ENCODE measurements around the gene AMPD2. TPM values are rescaled to one million over a fixed set of nuclear protein-coding genes. Genes with fewer than 3 reads are reported as not detected.

The AMPD2 gene
- polyA plus RNA-seq, 2 donors = 15.7 to 16.3 TPM

DNA sequence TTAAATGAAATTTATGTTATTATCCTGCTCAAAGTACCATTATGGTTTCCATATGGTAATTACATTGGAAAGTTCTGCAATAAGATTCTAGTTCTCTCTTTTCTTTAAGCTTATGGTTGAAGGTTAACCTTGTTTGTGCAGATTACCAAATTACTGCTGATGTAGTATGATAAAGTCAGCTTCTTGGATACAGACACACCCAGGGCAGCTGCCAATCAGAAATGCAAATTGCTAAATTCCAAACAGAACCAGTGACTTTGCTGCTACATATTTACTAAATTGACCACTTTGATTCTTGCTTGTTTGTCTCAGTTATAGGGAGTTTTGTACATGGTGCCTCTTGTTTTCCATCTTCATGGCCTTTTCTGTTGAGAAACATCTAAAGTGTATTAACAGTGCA lies 26.7 kb upstream of the AMPD2 start:
- no peaks in the 10 kb centered on the region for H3K36me3 ChIP-seq (ENCODE audit: control insufficient read depth in 2 of 2, insufficient read depth in 2 of 2, low read length in 1 of 2)
- no peak overlapping the region for H3K27ac ChIP-seq (ENCODE audit: low read depth in 2 of 2, low read length in 1 of 2)
- no peaks in the 10 kb centered on the region for H3K4me1 ChIP-seq (ENCODE audit: control insufficient read depth in 2 of 2, insufficient read depth in 2 of 2, low read length in 1 of 2)
- H3K9me3 ChIP-seq (ENCODE audit: control insufficient read depth in 2 of 2, insufficient read depth in 1 of 2, low read depth in 1 of 2, low read length in 1 of 2) = no peaks in the 10 kb centered on the region
- H3K27me3 ChIP-seq (ENCODE audit: control insufficient read depth in 1 of 2, insufficient read depth in 2 of 2, low read length in 2 of 2) = no peaks in the 10 kb centered on the region
- no peak overlapping the region for H3K4me3 ChIP-seq (ENCODE audit: low read depth in 1 of 2, low read length in 2 of 2)

DNA sequence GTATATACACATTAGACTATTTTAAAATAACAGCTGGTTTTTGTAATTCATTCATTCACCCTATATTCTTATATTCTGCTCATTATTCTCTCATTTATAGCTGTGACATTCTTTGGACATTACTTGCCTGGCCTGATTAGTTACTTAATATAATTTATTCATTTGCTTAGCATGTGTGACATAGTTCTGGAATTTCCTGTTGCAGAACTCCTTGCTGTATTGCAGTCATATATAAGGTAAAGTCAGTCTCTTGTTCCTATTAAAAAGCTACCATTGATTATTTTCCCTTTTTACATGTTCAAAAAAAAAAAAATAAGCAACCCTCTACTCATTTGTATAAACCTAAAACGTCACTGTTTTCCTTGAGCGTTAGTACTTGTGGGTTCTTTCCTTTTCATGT lies 24.1 kb upstream of the AMPD2 start:
- Histone ChIP-seq H3K27ac (ENCODE audit: low read depth in 2 of 2, low read length in 1 of 2) (no peak overlapping the region), H3K36me3 (ENCODE audit: control insufficient read depth in 2 of 2, insufficient read depth in 2 of 2, low read length in 1 of 2) (no peaks in the 10 kb centered on the region), H3K4me3 (ENCODE audit: low read depth in 1 of 2, low read length in 2 of 2) (no peak overlapping the region), H3K4me1 (ENCODE audit: control insufficient read depth in 2 of 2, insufficient read depth in 2 of 2, low read length in 1 of 2) (no peaks in the 10 kb centered on the region), H3K9me3 (ENCODE audit: control insufficient read depth in 2 of 2, insufficient read depth in 1 of 2, low read depth in 1 of 2, low read length in 1 of 2) (no peaks in the 10 kb centered on the region), H3K27me3 (ENCODE audit: control insufficient read depth in 1 of 2, insufficient read depth in 2 of 2, low read length in 2 of 2) (no peaks in the 10 kb centered on the region)
- WGBS, 2 donors = 88 to 93% methylated on average over 2 of the region's 2 CpGs

DNA sequence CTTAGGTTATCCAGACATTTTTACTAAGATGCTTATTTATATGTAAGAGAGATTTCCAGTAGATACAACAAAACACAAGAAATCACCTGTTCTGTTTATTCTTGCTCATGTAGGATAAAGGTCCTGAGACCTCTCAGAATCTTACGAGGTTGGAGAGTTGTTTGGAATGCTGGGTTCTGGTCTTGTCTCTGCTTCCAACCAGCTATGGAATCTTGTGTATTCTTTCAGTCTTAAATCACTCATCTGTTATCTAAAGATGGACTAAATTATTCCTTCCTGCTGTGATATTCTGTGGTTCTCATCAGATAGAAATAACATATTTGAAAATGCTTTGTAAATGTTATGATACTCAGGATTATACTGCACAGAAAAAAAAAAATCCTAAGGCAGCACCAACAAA lies 21.5 kb upstream of the AMPD2 start:
- Histone ChIP-seq H3K4me1 (ENCODE audit: control insufficient read depth in 2 of 2, insufficient read depth in 2 of 2, low read length in 1 of 2) (no peaks in the 10 kb centered on the region), H3K36me3 (ENCODE audit: control insufficient read depth in 2 of 2, insufficient read depth in 2 of 2, low read length in 1 of 2) (no peaks in the 10 kb centered on the region), H3K9me3 (ENCODE audit: control insufficient read depth in 2 of 2, insufficient read depth in 1 of 2, low read depth in 1 of 2, low read length in 1 of 2) (no peaks in the 10 kb centered on the region), H3K4me3 (ENCODE audit: low read depth in 1 of 2, low read length in 2 of 2) (no peak overlapping the region), H3K27me3 (ENCODE audit: control insufficient read depth in 1 of 2, insufficient read depth in 2 of 2, low read length in 2 of 2) (no peaks in the 10 kb centered on the region), H3K27ac (ENCODE audit: low read depth in 2 of 2, low read length in 1 of 2) (no peak overlapping the region)
- 84 to 89% methylated on average over 1 of the region's 1 CpG for WGBS, 2 donors

- 88 to 89% methylated on average over 5 of the region's 5 CpGs for WGBS, 2 donors
- H3K36me3 ChIP-seq (ENCODE audit: control insufficient read depth in 2 of 2, insufficient read depth in 2 of 2, low read length in 1 of 2) = no peaks in the 10 kb centered on the region
These were observed 21.0 kb upstream of the AMPD2 start for GRCh38 chr1:109598655-109599054.

GRCh38 chr1:109603229-109603628 lies 16.4 kb upstream of the AMPD2 start:
- H3K4me1 ChIP-seq (ENCODE audit: control insufficient read depth in 2 of 2, insufficient read depth in 2 of 2, low read length in 1 of 2) = no peaks in the 10 kb centered on the region
- no peaks in the 10 kb centered on the region for H3K36me3 ChIP-seq (ENCODE audit: control insufficient read depth in 2 of 2, insufficient read depth in 2 of 2, low read length in 1 of 2)
- no peaks in the 10 kb centered on the region for H3K9me3 ChIP-seq (ENCODE audit: control insufficient read depth in 2 of 2, insufficient read depth in 1 of 2, low read depth in 1 of 2, low read length in 1 of 2)
- H3K4me3 ChIP-seq (ENCODE audit: low read depth in 1 of 2, low read length in 2 of 2) = no peak overlapping the region
- H3K27ac ChIP-seq (ENCODE audit: low read depth in 2 of 2, low read length in 1 of 2) = no peak overlapping the region
- 93 to 95% methylated on average over 3 of the region's 3 CpGs for WGBS, 2 donors
- H3K27me3 ChIP-seq (ENCODE audit: control insufficient read depth in 1 of 2, insufficient read depth in 2 of 2, low read length in 2 of 2) = no peaks in the 10 kb centered on the region

More at GRCh38 chr1:109598655-109599054, 21.0 kb upstream of the AMPD2 start:
- H3K4me1 ChIP-seq (ENCODE audit: control insufficient read depth in 2 of 2, insufficient read depth in 2 of 2, low read length in 1 of 2) = no peaks in the 10 kb centered on the region
- no peak overlapping the region for H3K27ac ChIP-seq (ENCODE audit: low read depth in 2 of 2, low read length in 1 of 2)
- H3K27me3 ChIP-seq (ENCODE audit: control insufficient read depth in 1 of 2, insufficient read depth in 2 of 2, low read length in 2 of 2) = no peaks in the 10 kb centered on the region
- no peaks in the 10 kb centered on the region for H3K9me3 ChIP-seq (ENCODE audit: control insufficient read depth in 2 of 2, insufficient read depth in 1 of 2, low read depth in 1 of 2, low read length in 1 of 2)
- H3K4me3 ChIP-seq (ENCODE audit: low read depth in 1 of 2, low read length in 2 of 2) = no peak overlapping the region

DNA sequence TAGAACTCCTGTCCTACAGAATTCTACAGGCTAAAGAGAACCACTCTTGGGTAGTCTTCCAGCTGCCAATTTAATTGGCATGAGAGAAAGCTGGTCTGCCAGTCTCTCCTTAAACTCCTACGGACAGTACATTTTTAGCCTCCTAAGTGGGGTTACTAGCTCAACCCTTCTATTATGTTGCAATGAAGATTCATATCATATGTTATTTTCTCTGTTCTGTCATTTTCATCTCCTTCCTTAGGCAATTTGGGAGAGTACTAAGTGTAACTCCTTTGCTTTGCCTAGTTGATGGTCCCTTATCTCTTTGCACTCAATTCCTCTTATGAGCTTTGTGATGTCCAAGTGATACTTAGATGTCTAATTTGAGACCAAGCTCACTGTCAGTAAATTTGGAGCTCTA lies 14.3 kb upstream of the AMPD2 start:
- no peaks in the 10 kb centered on the region for H3K9me3 ChIP-seq (ENCODE audit: control insufficient read depth in 2 of 2, insufficient read depth in 1 of 2, low read depth in 1 of 2, low read length in 1 of 2)
- no peaks in the 10 kb centered on the region for H3K36me3 ChIP-seq (ENCODE audit: control insufficient read depth in 2 of 2, insufficient read depth in 2 of 2, low read length in 1 of 2)
- no peaks in the 10 kb centered on the region for H3K4me1 ChIP-seq (ENCODE audit: control insufficient read depth in 2 of 2, insufficient read depth in 2 of 2, low read length in 1 of 2)
- H3K27ac ChIP-seq (ENCODE audit: low read depth in 2 of 2, low read length in 1 of 2) = no peak overlapping the region
- no peak overlapping the region for H3K4me3 ChIP-seq (ENCODE audit: low read depth in 1 of 2, low read length in 2 of 2)
- no peaks in the 10 kb centered on the region for H3K27me3 ChIP-seq (ENCODE audit: control insufficient read depth in 1 of 2, insufficient read depth in 2 of 2, low read length in 2 of 2)
- 95 to 97% methylated on average over 1 of the region's 1 CpG for WGBS, 2 donors

DNA sequence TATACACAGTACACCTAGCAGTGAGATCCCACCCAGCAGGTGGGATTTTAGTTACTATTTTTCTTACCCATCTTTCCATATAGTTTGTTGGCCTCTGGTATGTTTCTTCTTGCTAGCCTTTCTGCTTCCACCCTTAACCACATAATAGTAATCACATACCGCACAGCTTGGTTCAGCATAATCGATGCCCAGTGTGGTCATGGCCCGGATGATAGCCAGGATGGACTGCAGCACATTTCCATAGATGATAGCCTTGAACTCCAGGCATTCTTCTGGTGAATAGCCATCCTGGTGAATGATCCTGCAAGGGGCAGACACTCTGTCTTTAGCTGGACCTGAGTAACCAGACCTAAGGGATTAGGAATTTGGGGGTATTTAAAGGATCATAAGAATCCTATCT lies 9.8 kb upstream of the AMPD2 start:
- no peak overlapping the region for H3K4me3 ChIP-seq (ENCODE audit: low read depth in 1 of 2, low read length in 2 of 2)
- no peak overlapping the region for H3K27ac ChIP-seq (ENCODE audit: low read depth in 2 of 2, low read length in 1 of 2)
- no peaks in the 10 kb centered on the region for H3K9me3 ChIP-seq (ENCODE audit: control insufficient read depth in 2 of 2, insufficient read depth in 1 of 2, low read depth in 1 of 2, low read length in 1 of 2)
- H3K27me3 ChIP-seq (ENCODE audit: control insufficient read depth in 1 of 2, insufficient read depth in 2 of 2, low read length in 2 of 2) = no peaks in the 10 kb centered on the region
- H3K36me3 ChIP-seq (ENCODE audit: control insufficient read depth in 2 of 2, insufficient read depth in 2 of 2, low read length in 1 of 2) = no peaks in the 10 kb centered on the region
- H3K4me1 ChIP-seq (ENCODE audit: control insufficient read depth in 2 of 2, insufficient read depth in 2 of 2, low read length in 1 of 2) = peaks cover 0 to 2% of the 10 kb centered on the region in 2 donors
- 94 to 95% methylated on average over 3 of the region's 3 CpGs for WGBS, 2 donors

DNA sequence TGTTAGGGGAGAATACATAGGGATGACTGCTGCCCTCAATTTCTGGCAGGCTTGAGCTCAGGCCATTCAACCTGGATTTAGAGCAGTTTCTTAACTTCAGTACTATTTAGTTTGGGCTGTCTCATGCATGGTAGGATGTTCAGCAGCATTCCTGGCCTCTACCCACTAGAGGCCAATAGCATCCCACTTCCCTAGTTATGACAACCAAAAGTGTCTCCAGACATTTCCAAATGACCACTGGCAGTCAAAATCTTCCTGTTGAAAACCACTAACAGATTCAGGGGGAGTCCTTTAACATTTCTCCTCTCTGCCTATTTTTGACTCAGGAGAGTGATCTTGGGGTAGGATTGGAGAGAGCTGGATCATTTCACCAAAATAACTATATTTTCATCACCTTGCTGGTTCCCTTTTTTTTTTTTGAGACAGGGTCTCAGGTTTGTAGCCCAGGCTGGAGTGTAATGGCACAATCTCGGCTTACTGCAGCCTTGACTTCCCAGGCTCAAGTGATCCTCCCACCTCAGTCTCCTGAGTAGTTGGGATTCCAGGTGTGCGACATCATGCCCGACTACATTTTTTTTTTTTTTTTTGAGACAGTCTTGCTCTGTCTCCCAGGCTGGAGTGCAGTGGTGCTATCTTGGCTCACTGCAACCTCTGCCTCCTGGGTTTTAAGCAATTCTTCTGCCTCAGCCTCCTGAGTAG lies 8.9 kb upstream of the AMPD2 start:
- Histone ChIP-seq H3K27ac (ENCODE audit: low read depth in 2 of 2, low read length in 1 of 2) (no peak overlapping the region), H3K9me3 (ENCODE audit: control insufficient read depth in 2 of 2, insufficient read depth in 1 of 2, low read depth in 1 of 2, low read length in 1 of 2) (no peaks in the 10 kb centered on the region), H3K4me1 (ENCODE audit: control insufficient read depth in 2 of 2, insufficient read depth in 2 of 2, low read length in 1 of 2) (peaks cover 0 to 2% of the 10 kb centered on the region in 2 donors), H3K4me3 (ENCODE audit: low read depth in 1 of 2, low read length in 2 of 2) (no peak overlapping the region), H3K36me3 (ENCODE audit: control insufficient read depth in 2 of 2, insufficient read depth in 2 of 2, low read length in 1 of 2) (no peaks in the 10 kb centered on the region), H3K27me3 (ENCODE audit: control insufficient read depth in 1 of 2, insufficient read depth in 2 of 2, low read length in 2 of 2) (no peaks in the 10 kb centered on the region)
- 71 to 84% methylated on average over 3 of the region's 3 CpGs for WGBS, 2 donors

DNA sequence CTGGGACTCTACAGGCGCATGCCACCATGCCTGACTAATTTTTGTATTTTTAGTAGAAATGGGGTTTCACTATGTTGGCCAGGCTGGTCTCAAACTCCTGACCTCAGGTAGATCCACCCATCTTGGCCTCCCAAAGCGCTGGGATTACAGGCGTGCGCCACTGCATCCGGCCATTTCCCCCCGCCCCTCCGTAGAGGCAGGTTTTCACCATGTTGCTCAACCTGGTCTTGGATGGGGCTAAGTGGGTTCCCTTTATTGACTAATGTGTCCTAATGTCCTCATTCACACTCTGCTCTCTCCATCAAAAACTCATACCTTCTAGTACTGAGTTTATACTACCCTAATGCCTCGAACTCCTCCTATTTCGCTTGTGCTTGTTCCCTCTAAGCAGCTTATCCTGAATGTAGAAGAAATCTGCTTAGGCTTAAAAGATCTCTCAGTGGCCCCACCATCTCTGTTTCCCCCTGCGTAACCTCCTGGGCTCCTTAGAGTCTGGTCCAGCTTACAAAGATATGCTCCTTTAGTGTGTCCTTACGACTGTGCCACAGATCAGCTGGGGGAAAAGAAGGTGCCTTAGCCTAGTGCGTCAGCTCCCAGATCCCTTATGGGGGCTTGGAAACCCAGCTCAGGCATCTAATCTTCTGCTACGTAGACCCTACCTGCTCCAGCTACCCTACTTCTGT lies 8.2 kb upstream of the AMPD2 start:
- Histone ChIP-seq H3K27ac (ENCODE audit: low read depth in 2 of 2, low read length in 1 of 2) (no peak overlapping the region), H3K4me1 (ENCODE audit: control insufficient read depth in 2 of 2, insufficient read depth in 2 of 2, low read length in 1 of 2) (peaks cover 0 to 2% of the 10 kb centered on the region in 2 donors), H3K27me3 (ENCODE audit: control insufficient read depth in 1 of 2, insufficient read depth in 2 of 2, low read length in 2 of 2) (no peaks in the 10 kb centered on the region), H3K4me3 (ENCODE audit: low read depth in 1 of 2, low read length in 2 of 2) (no peak overlapping the region), H3K36me3 (ENCODE audit: control insufficient read depth in 2 of 2, insufficient read depth in 2 of 2, low read length in 1 of 2) (no peaks in the 10 kb centered on the region), H3K9me3 (ENCODE audit: control insufficient read depth in 2 of 2, insufficient read depth in 1 of 2, low read depth in 1 of 2, low read length in 1 of 2) (no peaks in the 10 kb centered on the region)
- WGBS, 2 donors = 93 to 95% methylated on average over 13 of the region's 13 CpGs

Measured in esophagus (tissue), 2 donors.